ENCODE results near the gene POLD4. TPM values are rescaled to one million over a fixed set of nuclear protein-coding genes. Genes with fewer than 3 reads are reported as not detected.

POLD4 gene
- total RNA-seq, 2 experiments from 2014 or later, result 31.3 to 31.7 TPM

GRCh38 chr11:67365736-67366444 is 12.5 kb upstream of the POLD4 start:
- ChIA-PET CTCF (interaction anchor here (1.3 to 20.0 kb wide), 3 partner anchors 9 to 14 kb away, joined by 5 to 601 read pairs (median 10); partner anchors contain the start of gene CLCF1), POLR2A (no interaction called here)

- ChIA-PET POLR2A (interaction anchor here (0.5 to 0.9 kb wide), 3 partner anchors 8 to 23 kb away, joined by 3 to 13 read pairs (median 5); partner anchors contain the start of gene CLCF1), CTCF (interaction anchor here (1.3 to 20.0 kb wide), 3 partner anchors 8 to 13 kb away, joined by 5 to 601 read pairs (median 10); partner anchors contain the start of gene CLCF1)
Observed at GRCh38 chr11:67364783-67365722, 11.7 kb upstream of the POLD4 start.

GRCh38 chr11:67364169-67364568 is 10.8 kb upstream of the POLD4 start:
- POLR2A ChIA-PET, result interaction anchor here (0.5 to 0.9 kb wide), 2 partner anchors 8 to 9 kb away, joined by 3 to 13 read pairs; partner anchors contain the start of gene CLCF1
- CTCF ChIA-PET, result interaction anchor here (1.3 to 20.0 kb wide), 2 partner anchors 13 to 14 kb away, joined by 4 to 601 read pairs; partner anchors contain the start of gene CLCF1

- ChIA-PET CTCF (interaction anchor here (2.2 to 20.0 kb wide), 3 partner anchors 11 to 47 kb away, joined by 5 to 601 read pairs (median 7); partner anchors contain the start of gene CLCF1), POLR2A (no interaction called here)
Observed at GRCh38 chr11:67357831-67358670, 4.7 kb upstream of the POLD4 start.

GRCh38 chr11:67356864-67357561 is 3.7 kb upstream of the POLD4 start:
- ChIA-PET CTCF (interaction anchor here (0.6 to 20.0 kb wide), 15 partner anchors 9 to 956 kb away, joined by 3 to 601 read pairs (median 4); partner anchors contain the start of genes CLCF1, PPP1CA and RAD9A), POLR2A (interaction anchor here (0.6 to 1.0 kb wide), 3 partner anchors 8 to 35 kb away, joined by 3 read pairs; partner anchors contain the start of genes CLCF1 and RAD9A)

- CTCF ChIA-PET, result interaction anchor here (0.6 to 20.0 kb wide), 13 partner anchors 9 to 136 kb away, joined by 3 to 601 read pairs (median 4); partner anchors contain the start of genes CLCF1, PPP1CA and RAD9A
Observed at GRCh38 chr11:67356387-67356863, 3.1 kb upstream of the POLD4 start.

GRCh38 chr11:67355794-67356386 is 2.5 kb upstream of the POLD4 start:
- CTCF ChIA-PET, result interaction anchor here (0.6 to 20.0 kb wide), 14 partner anchors 8 to 137 kb away, joined by 3 to 601 read pairs (median 4); partner anchors contain the start of genes CLCF1, PPP1CA and RAD9A
- POLR2A ChIA-PET, result interaction anchor here (0.6 to 1.8 kb wide), 5 partner anchors 9 to 426 kb away, joined by 3 to 4 read pairs (median 3); partner anchors contain the start of genes CLCF1 and RAD9A

More at GRCh38 chr11:67356387-67356863, 3.1 kb upstream of the POLD4 start:
- POLR2A ChIA-PET, result interaction anchor here (0.6 to 1.8 kb wide), 4 partner anchors 8 to 35 kb away, joined by 3 to 4 read pairs (median 3); partner anchors contain the start of genes CLCF1 and RAD9A

GRCh38 chr11:67355023-67355793 is 1.9 kb upstream of the POLD4 start:
- ChIA-PET CTCF (interaction anchor here (0.6 to 20.0 kb wide), 7 partner anchors 10 to 92 kb away, joined by 3 to 601 read pairs (median 4); partner anchors contain the start of genes CLCF1, GRK2, PPP1CA and RAD9A), POLR2A (interaction anchor here (0.7 to 2.8 kb wide), 3 partner anchors 18 to 427 kb away, joined by 3 to 12 read pairs (median 4); partner anchors contain the start of gene CLCF1)

- ChIA-PET CTCF (interaction anchor here (0.6 to 20.0 kb wide), 9 partner anchors 9 to 102 kb away, joined by 3 to 601 read pairs (median 4); partner anchors contain the start of genes CLCF1, GRK2 and RAD9A), POLR2A (interaction anchor here (0.7 to 2.8 kb wide), 6 partner anchors 8 to 47 kb away, joined by 3 to 12 read pairs (median 4); partner anchors contain the start of genes CLCF1 and PPP1CA)
Observed at GRCh38 chr11:67354075-67355022, 1.0 kb upstream of the POLD4 start.

- CTCF ChIA-PET, result interaction anchor here (0.7 to 20.0 kb wide), 12 partner anchors 8 to 237 kb away, joined by 3 to 601 read pairs (median 5); partner anchors contain the start of genes CLCF1, RAD9A and TBC1D10C
- POLR2A ChIA-PET, result interaction anchor here (0.6 to 2.8 kb wide), 10 partner anchors 20 to 116 kb away, joined by 3 to 12 read pairs (median 4); partner anchors contain the start of genes CLCF1, PPP1CA, RAD9A and TMEM134
Observed at GRCh38 chr11:67352546-67353316, 615 bp downstream of the POLD4 start.

GRCh38 chr11:67351275-67352005 is 1.9 kb downstream of the POLD4 start:
- POLR2A ChIA-PET, result interaction anchor here (0.8 to 1.5 kb wide), 5 partner anchors 22 to 112 kb away, joined by 3 to 5 read pairs (median 3); partner anchors contain the start of genes PPP1CA and RAD9A
- CTCF ChIA-PET, result interaction anchor here (0.6 to 20.0 kb wide), 20 partner anchors 9 to 269 kb away, joined by 3 to 601 read pairs (median 6); partner anchors contain the start of genes CLCF1, PPP1CA and RAD9A

- POLR2A ChIA-PET, result no interaction called here
- CTCF ChIA-PET, result interaction anchor here (2.5 to 20.0 kb wide), 3 partner anchors 28 to 88 kb away, joined by 10 to 601 read pairs (median 24); partner anchors contain the start of genes CLCF1 and RAD9A
Observed at GRCh38 chr11:67349928-67350465, 3.3 kb downstream of the POLD4 start.
